ENCODE measurements around the gene PLXNA2. TPM values are rescaled to one million over a fixed set of nuclear protein-coding genes. Genes with fewer than 3 reads are reported as not detected.

The PLXNA2 gene
- total and polyA plus RNA-seq, 7 experiments from 2014 or later: 0.70 to 5.4 (median 1.4) TPM; not detected in 2

- peaks cover 0 to 2% (median 0%) of the 10 kb centered on the region in 11 donors for H3K9me3 Mint-ChIP-seq
- H3K9me3 ChIP-seq (ENCODE audit: control insufficient read depth in 2 of 3, low read length in 3 of 3): no peaks in the 10 kb centered on the region
- no peaks in the 10 kb centered on the region for H3K4me1 ChIP-seq (ENCODE audit: control insufficient read depth in 2 of 2, insufficient read depth in 2 of 2, low read length in 2 of 2)
- POLR2A ChIA-PET: no interaction called here
- H3K27me3 Mint-ChIP-seq: peaks cover 16 to 29% (median 24%) of the 10 kb centered on the region in 5 donors
- H3K27ac ChIP-seq (ENCODE audit: low read depth, low read length): no peak overlapping the region
- H3K27ac Mint-ChIP-seq: no peak overlapping the region
- no peaks in the 10 kb centered on the region for H3K36me3 Mint-ChIP-seq
- CTCF ChIA-PET: no interaction called here
- DNase-seq (no peak), ATAC-seq (no peak)
- H3K36me3 ChIP-seq (ENCODE audit: control insufficient read depth in 2 of 3, insufficient read depth in 3 of 3, low read length in 3 of 3): no peaks in the 10 kb centered on the region
- H3K4me1 Mint-ChIP-seq: peaks cover 0 to 2% (median 0%) of the 10 kb centered on the region in 7 donors
- no peak overlapping the region for H3K4me3 ChIP-seq (ENCODE audit: low read length)
- H3K4me3 Mint-ChIP-seq: no peak overlapping the region
- intact Hi-C loops (cut with micrococcal nuclease): no loop called here
- no peaks in the 10 kb centered on the region for H3K27me3 ChIP-seq (ENCODE audit: control insufficient read depth in 2 of 2, insufficient read depth in 2 of 2, low read length in 2 of 2)
These were observed 258.2 kb downstream of the PLXNA2 start for GRCh38 chr1:207985996-207986395.

GRCh38 chr1:207984831-207985572 is 259.2 kb downstream of the PLXNA2 start:
- Histone ChIP-seq H3K4me3 (ENCODE audit: low read length) (no peak overlapping the region), H3K27me3 (ENCODE audit: control insufficient read depth in 2 of 2, insufficient read depth in 2 of 2, low read length in 2 of 2) (no peaks in the 10 kb centered on the region), H3K4me1 (ENCODE audit: control insufficient read depth in 2 of 2, insufficient read depth in 2 of 2, low read length in 2 of 2) (no peaks in the 10 kb centered on the region), H3K27ac (ENCODE audit: low read depth, low read length) (no peak overlapping the region), H3K36me3 (ENCODE audit: control insufficient read depth in 2 of 3, insufficient read depth in 3 of 3, low read length in 3 of 3) (no peaks in the 10 kb centered on the region), H3K9me3 (ENCODE audit: control insufficient read depth in 2 of 3, low read length in 3 of 3) (no peaks in the 10 kb centered on the region)
- no peak overlapping the region for H3K27ac Mint-ChIP-seq
- CTCF ChIA-PET: interaction anchor here (0.5 kb wide), 1 partner anchor 203 kb away, joined by 5 read pairs; no protein-coding TSS in a partner anchor
- no peak for ATAC-seq
- intact Hi-C loops (cut with micrococcal nuclease): no loop called here
- H3K27me3 Mint-ChIP-seq: peaks cover 18 to 37% (median 33%) of the 10 kb centered on the region in 5 donors
- peaks cover 0 to 2% (median 0%) of the 10 kb centered on the region in 7 donors for H3K4me1 Mint-ChIP-seq
- no peak overlapping the region for H3K4me3 Mint-ChIP-seq
- H3K9me3 Mint-ChIP-seq: peaks cover 0 to 2% (median 0%) of the 10 kb centered on the region in 11 donors
- POLR2A ChIA-PET: no interaction called here
- H3K36me3 Mint-ChIP-seq: no peaks in the 10 kb centered on the region
- DNase-seq: no peak

GRCh38 chr1:207983044-207983635 is 261.0 kb downstream of the PLXNA2 start:
- Mint-ChIP-seq H3K27me3 (peaks cover 22 to 44% (median 38%) of the 10 kb centered on the region in 5 donors), H3K36me3 (no peaks in the 10 kb centered on the region), H3K27ac (no peak overlapping the region), H3K9me3 (peaks cover 0 to 2% (median 0%) of the 10 kb centered on the region in 11 donors), H3K4me3 (no peak overlapping the region), H3K4me1 (peaks cover 0 to 1% (median 0%) of the 10 kb centered on the region in 7 donors)
- Histone ChIP-seq H3K36me3 (ENCODE audit: control insufficient read depth in 2 of 3, insufficient read depth in 3 of 3, low read length in 3 of 3) (no peaks in the 10 kb centered on the region), H3K4me1 (ENCODE audit: control insufficient read depth in 2 of 2, insufficient read depth in 2 of 2, low read length in 2 of 2) (no peaks in the 10 kb centered on the region), H3K9me3 (ENCODE audit: control insufficient read depth in 2 of 3, low read length in 3 of 3) (no peaks in the 10 kb centered on the region), H3K27ac (ENCODE audit: low read depth, low read length) (no peak overlapping the region), H3K4me3 (ENCODE audit: low read length) (no peak overlapping the region), H3K27me3 (ENCODE audit: control insufficient read depth in 2 of 2, insufficient read depth in 2 of 2, low read length in 2 of 2) (no peaks in the 10 kb centered on the region)
- intact Hi-C loops (cut with micrococcal nuclease): no loop called here
- ChIA-PET CTCF (no interaction called here), POLR2A (no interaction called here)
- no peak for ATAC-seq
- no peak for DNase-seq

- Histone ChIP-seq H3K4me1 (ENCODE audit: control insufficient read depth in 2 of 2, insufficient read depth in 2 of 2, low read length in 2 of 2) (no peaks in the 10 kb centered on the region), H3K27me3 (ENCODE audit: control insufficient read depth in 2 of 2, insufficient read depth in 2 of 2, low read length in 2 of 2) (no peaks in the 10 kb centered on the region), H3K36me3 (ENCODE audit: control insufficient read depth in 2 of 3, insufficient read depth in 3 of 3, low read length in 3 of 3) (no peaks in the 10 kb centered on the region), H3K4me3 (ENCODE audit: low read length) (no peak overlapping the region), H3K9me3 (ENCODE audit: control insufficient read depth in 2 of 3, low read length in 3 of 3) (no peaks in the 10 kb centered on the region), H3K27ac (ENCODE audit: low read depth, low read length) (no peak overlapping the region)
- Mint-ChIP-seq H3K27ac (no peak overlapping the region), H3K27me3 (peaks cover 22 to 37% (median 32%) of the 10 kb centered on the region in 5 donors), H3K4me1 (peaks cover 0 to 1% (median 0%) of the 10 kb centered on the region in 7 donors), H3K4me3 (no peak overlapping the region), H3K36me3 (no peaks in the 10 kb centered on the region), H3K9me3 (peaks cover 0 to 2% (median 0%) of the 10 kb centered on the region in 11 donors)
- intact Hi-C loops (cut with micrococcal nuclease): no loop called here
- ATAC-seq (no peak), DNase-seq (no peak)
- ChIA-PET POLR2A (no interaction called here), CTCF (no interaction called here)
These were observed 262.2 kb downstream of the PLXNA2 start for GRCh38 chr1:207981976-207982375.

- intact Hi-C loops (cut with micrococcal nuclease): no loop called here
- peaks cover 0 to 1% (median 0%) of the 10 kb centered on the region in 7 donors for H3K4me1 Mint-ChIP-seq
- peaks cover 32 to 56% (median 41%) of the 10 kb centered on the region in 5 donors for H3K27me3 Mint-ChIP-seq
These were observed 265.7 kb downstream of the PLXNA2 start for GRCh38 chr1:207978441-207978840.

GRCh38 chr1:207977876-207978275 is 266.3 kb downstream of the PLXNA2 start:
- Histone ChIP-seq H3K27me3 (ENCODE audit: control insufficient read depth in 2 of 2, insufficient read depth in 2 of 2, low read length in 2 of 2) (no peaks in the 10 kb centered on the region), H3K4me3 (ENCODE audit: low read length) (no peak overlapping the region), H3K4me1 (ENCODE audit: control insufficient read depth in 2 of 2, insufficient read depth in 2 of 2, low read length in 2 of 2) (no peaks in the 10 kb centered on the region), H3K9me3 (ENCODE audit: control insufficient read depth in 2 of 3, low read length in 3 of 3) (no peaks in the 10 kb centered on the region), H3K36me3 (ENCODE audit: control insufficient read depth in 2 of 3, insufficient read depth in 3 of 3, low read length in 3 of 3) (no peaks in the 10 kb centered on the region), H3K27ac (ENCODE audit: low read depth, low read length) (no peak overlapping the region)
- Mint-ChIP-seq H3K27me3 (peaks cover 34 to 60% (median 45%) of the 10 kb centered on the region in 5 donors), H3K9me3 (peaks cover 0 to 4% (median 0%) of the 10 kb centered on the region in 11 donors), H3K4me1 (peaks cover 0 to 1% (median 0%) of the 10 kb centered on the region in 7 donors), H3K27ac (no peak overlapping the region), H3K36me3 (peaks cover 0 to 4% (median 0%) of the 10 kb centered on the region in 5 donors), H3K4me3 (no peak overlapping the region)
- ChIA-PET POLR2A (no interaction called here), CTCF (no interaction called here)
- no peak for ATAC-seq
- no peak for DNase-seq
- intact Hi-C loops (cut with micrococcal nuclease): no loop called here

More at GRCh38 chr1:207978441-207978840, 265.7 kb downstream of the PLXNA2 start:
- H3K27me3 ChIP-seq (ENCODE audit: control insufficient read depth in 2 of 2, insufficient read depth in 2 of 2, low read length in 2 of 2): no peaks in the 10 kb centered on the region
- no peak overlapping the region for H3K4me3 ChIP-seq (ENCODE audit: low read length)
- POLR2A ChIA-PET: no interaction called here
- DNase-seq (no peak), ATAC-seq (no peak)
- peaks cover 0 to 3% (median 0%) of the 10 kb centered on the region in 11 donors for H3K9me3 Mint-ChIP-seq
- H3K36me3 ChIP-seq (ENCODE audit: control insufficient read depth in 2 of 3, insufficient read depth in 3 of 3, low read length in 3 of 3): no peaks in the 10 kb centered on the region
- H3K27ac Mint-ChIP-seq: no peak overlapping the region
- H3K27ac ChIP-seq (ENCODE audit: low read depth, low read length): no peak overlapping the region
- H3K9me3 ChIP-seq (ENCODE audit: control insufficient read depth in 2 of 3, low read length in 3 of 3): no peaks in the 10 kb centered on the region
- peaks cover 0 to under 1% (median 0%) of the 10 kb centered on the region in 5 donors for H3K36me3 Mint-ChIP-seq
- no peaks in the 10 kb centered on the region for H3K4me1 ChIP-seq (ENCODE audit: control insufficient read depth in 2 of 2, insufficient read depth in 2 of 2, low read length in 2 of 2)
- CTCF ChIA-PET: no interaction called here
- no peak overlapping the region for H3K4me3 Mint-ChIP-seq

Data from naive thymus-derived CD4-positive, alpha-beta T cell (primary cell).